HT1080 (cell line): ENCODE data around the gene LIF. TPM values are rescaled to one million over a fixed set of nuclear protein-coding genes. Genes with fewer than 3 reads are reported as not detected.

Source experiments
- DNase-seq: peaks from one replicate; pipeline ENCODE4 v3.0.0-alpha.2; 2015; ENCODE audit warnings: low read depth
- polyA plus RNA-seq, 2 experiments: library from polyadenylated mRNA; depleted of rRNA; stranded (reverse); fragments of >200 nt; gene quantifications; 2 replicates each; pipeline ENCODE4 v1.2.3, GENCODE V29; 2015
- total RNA-seq: library from RNA; depleted of rRNA; stranded (reverse); fragments of >200 nt; shearing (Covaris generic); gene quantifications from 2 replicates; pipeline ENCODE4 v1.2.3, GENCODE V29; 2014; rRNA removed

Gene LIF
- 7.7 and 8.8 TPM in 2 replicates for total RNA-seq
- 22.5 and 23.6 TPM in 2 replicates for polyA plus RNA-seq (2015; cell fraction: cytosol; rRNA removed)
- polyA plus RNA-seq (2015; cell fraction: nucleus; rRNA removed): 90.4 and 101 TPM in 2 replicates

GRCh38 chr22:30245985-30246813 is at the start of gene LIF:
LIF (minus strand) TSS chr22:30246759; CDS start chr22:30246695, 64 bp downstream.
- DNase-seq: no peak

GRCh38 chr22:30296324-30296723 is 49.8 kb upstream of the LIF start:
- no peak for DNase-seq

- DNase-seq: no peak
Observed at GRCh38 chr22:30295576-30295975, 49.0 kb upstream of the LIF start.

- DNase-seq: no peak
Observed at GRCh38 chr22:30294830-30295229, 48.3 kb upstream of the LIF start.

GRCh38 chr22:30294066-30294465 is 47.5 kb upstream of the LIF start:
- DNase-seq: no peak

DNA sequence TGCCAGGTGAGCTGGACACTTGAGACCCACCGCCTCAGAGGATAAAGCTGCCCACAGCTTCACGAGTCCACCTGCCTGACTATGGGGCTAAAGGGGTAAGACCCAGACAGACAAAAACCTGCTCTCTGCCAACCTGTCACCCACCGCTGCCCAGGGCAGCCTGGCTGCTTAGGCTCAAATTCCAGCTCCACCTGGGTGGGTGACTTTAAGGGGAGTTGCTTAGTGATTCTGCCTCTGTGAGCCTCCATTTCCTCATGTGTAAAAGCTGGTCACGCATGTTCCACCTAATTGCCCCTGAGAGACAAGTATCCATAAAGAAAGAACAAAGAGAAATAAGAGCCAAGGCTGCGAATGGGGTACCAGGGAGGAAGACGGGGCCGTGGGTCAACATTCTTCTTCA is 46.5 kb upstream of the LIF start:
- no peak for DNase-seq

DNA sequence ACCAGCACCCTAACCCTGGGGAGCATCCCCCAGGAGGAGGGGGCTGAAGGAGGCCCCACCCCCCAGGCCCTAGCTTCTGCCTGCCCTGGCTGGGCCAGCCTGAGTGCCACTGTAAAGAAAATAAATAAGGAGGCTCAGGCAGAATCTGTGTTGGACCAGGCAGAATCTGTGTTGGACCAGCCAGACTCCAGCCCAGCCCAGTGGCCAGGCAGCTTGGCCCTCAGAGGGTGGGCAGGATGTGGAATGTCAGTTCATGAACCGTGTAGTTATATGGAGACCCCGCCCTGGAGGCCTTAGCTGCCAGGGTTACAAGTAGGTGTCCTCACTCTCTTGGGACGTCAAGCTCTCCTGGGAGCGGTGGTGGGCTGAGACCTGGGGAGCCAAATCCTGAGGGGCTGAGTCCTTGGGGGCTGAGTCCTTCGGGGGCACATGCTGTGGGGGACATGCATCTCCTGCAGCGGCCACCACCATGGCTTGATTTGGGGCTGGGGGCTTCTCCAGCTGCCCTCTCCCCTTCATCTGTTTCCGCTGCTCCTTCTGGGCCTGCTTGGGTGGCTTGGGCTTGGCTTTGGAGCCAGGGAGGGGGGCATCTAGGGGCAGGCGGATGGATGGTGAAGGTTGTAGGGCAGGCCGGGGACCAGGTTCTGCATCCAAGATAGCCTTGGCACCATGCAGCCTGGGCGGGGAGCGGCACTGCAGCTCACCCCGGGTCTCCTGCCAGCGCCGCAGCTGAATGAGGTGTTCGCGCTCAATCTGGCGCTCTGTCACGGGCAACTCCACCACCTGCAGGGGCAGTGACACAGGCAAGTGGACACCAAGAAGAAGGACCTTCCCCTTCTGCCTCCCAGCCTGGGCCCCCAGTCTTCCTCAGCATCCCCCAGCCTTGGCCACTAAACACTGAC is 45.8 kb upstream of the LIF start:
- no peak for DNase-seq

GRCh38 chr22:30291058-30291892 is 44.7 kb upstream of the LIF start:
- peak; percentile 64 for DNase-seq

GRCh38 chr22:30290342-30291057 is 43.9 kb upstream of the LIF start:
- DNase-seq: peak; percentile 64

DNA sequence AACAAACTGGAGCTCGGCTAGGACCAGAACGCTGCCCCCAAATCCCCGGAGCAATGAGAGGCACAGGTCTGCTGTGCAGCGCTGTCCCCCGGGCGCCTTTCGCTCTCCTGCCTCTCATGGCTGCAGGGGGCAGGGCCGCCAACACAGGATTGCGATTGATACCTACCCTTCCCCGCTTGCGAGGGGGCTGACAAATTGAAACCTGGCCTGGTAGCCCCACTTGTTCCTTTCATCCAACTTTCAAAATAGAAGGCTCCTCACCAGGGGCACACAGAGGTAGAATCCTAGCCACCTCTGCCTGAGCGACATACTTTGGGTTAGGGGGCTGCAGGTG is 43.4 kb upstream of the LIF start:
- no peak for DNase-seq

GRCh38 chr22:30289141-30289979 is 42.8 kb upstream of the LIF start, which contains the start of gene CASTOR1:
CASTOR1 (minus strand) TSS chr22:30289505; CDS start chr22:30289497, 8 bp downstream.
- DNase-seq: peak; percentile 96

DNA sequence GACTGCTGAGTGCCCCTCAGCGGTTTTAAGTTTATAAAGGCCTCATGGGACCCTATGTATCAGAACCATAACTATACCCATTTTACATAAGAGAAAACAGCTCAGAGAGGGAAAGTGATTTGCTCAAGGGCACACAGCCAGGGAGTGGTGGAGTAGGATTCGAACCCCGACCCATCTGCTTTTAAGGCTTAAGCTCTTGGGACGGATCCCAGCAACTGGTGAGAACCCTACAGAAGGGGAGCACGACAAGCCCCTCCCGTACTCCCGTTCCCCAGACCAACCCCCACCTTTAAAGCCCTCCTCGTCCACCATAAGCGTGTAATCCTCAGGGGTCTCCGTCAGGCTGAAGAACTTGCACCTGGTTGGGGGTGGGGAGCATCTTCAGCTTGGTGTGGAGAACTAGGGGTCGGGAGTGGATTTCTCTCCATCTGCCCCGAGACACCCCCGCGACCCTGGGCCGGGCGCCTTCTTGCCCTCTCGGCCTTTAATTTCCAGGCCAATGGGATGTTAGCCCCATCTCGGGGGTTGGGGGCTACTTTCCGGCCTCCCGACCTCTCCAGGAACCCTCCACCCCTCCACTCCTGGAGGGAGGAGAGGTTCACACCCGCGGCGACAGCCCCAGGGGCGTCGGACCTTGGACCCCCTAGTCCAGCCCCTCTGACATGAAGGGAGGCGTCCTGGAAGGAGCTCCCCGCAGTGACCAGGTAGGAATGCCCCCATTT is 42.0 kb upstream of the LIF start:
- no peak for DNase-seq

DNA sequence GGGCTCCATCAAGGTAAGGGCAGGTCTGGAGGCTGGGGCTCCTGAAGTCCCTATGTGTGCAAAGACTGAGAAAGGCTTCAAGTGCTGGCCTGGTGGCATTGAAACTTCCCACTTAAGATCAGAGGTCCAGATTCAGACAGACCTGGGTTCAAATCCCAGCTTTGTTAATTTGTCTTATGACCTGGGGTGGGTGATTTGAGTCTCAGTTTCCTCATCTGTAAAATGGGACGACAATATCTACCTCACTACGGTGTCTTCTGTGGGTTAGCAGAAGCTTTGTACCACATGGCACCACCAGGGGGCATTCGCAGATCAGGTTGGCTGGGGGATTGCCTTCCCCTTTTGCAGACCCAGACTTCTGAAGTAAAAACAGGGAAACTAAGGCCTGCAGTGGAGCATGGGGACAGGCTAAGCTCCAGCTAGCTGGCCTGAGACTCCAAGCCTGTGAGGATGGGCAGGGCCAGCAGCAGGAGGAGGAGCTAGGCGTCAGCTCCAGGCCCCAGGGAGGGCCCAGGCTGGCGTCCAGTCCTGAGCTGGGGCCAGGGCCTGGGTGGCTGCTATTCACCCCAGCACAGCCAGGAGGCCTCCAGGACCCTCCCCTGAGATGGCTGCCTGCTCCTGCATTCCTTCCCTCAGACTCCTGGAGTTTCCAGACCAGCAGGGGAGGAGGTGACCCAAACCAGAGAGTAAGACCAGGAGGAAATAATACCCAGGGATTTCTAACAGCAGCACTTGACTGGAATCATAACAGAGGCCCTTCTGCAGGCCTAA is 41.3 kb upstream of the LIF start:
- peak; percentile 91 for DNase-seq

GRCh38 chr22:30286813-30287647 is 40.5 kb upstream of the LIF start:
- DNase-seq: peak; percentile 63

DNA sequence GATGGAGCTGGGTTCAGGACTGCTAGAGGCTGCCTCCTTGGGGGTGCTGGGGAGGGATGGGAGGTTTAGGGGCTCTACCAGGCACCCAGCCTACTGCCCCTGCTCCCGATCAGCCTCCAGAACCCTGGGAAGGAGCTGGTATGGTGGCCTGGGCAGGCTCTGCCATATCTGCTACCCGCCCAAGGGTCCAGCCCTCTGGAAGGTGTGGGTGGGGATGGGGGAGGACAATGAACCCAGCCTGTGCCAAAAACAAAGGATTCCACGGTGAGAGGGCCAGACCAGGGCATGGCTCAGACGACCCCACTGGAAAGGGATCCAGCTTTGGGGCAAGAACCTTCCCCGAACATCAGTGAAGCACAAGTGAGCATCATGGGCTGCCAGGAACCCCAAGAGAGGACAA is 39.8 kb upstream of the LIF start:
- no peak for DNase-seq

DNA sequence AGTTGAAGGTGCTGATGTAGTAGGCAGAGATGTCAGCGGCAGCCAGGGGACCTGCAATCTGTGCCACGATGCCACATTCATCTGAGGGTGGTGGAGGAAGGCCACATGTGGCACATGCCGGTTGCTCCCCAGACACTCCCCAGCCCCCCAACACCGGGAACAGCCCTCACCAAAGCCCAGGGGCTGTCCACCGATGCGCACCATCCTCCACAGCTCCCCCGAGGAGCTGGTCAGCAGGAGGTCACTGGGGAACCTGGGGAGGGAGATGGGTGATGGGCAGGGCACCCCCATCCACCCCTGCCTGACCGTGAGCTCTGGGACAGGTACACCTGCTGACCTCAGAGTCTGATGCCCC is 39.3 kb upstream of the LIF start:
- no peak for DNase-seq

DNA sequence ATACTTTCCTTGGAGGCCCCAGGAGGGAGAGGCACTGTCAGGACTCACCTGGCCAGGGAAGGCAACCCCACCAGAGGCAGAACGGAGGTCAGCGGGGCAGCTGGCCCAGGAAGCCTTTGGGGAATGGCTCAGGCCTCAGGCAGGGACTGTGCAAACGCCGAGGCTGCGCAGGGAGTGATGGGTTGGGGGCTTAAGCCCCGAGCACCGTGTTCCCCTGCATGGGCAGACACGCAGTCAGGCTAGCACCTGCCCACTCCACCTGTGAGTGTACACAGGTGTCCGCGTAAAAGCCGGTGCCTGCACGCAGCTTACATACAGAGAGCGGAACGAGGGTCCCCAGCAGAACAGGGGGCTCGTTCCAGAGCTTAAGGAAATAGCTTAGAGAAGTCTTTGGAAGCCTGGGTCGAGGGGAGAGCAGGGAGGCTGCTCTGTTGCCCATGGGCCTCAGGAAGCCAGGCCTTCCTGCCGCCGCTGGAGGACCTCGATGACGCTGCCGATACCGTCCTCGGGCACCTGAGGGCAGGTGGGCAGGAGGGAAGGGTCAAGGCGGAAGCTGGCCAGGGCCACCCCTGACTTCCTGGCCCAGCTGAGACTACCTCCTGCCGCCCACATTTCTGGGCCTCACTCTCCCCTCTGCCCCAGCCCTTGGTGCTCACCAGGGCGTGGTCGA is 38.8 kb upstream of the LIF start:
- DNase-seq: no peak
